Fibroblast of villous mesenchyme (primary cell): Measurements from ENCODE around the gene PDZD2. TPM values are rescaled to one million over a fixed set of nuclear protein-coding genes. Genes with fewer than 3 reads are reported as not detected.
A peak's percentile ranks its signal among the peaks of the same experiment; 100 is the strongest.

Experiments
- DNase-seq: peaks from one replicate; pipeline ENCODE4 v3.0.0-alpha.2; 2010; ENCODE audit warnings: low read depth
- H3K4me3 ChIP-seq: 2 replicates; pipeline ENCODE4 v1.5.1; 2011; ENCODE audit warnings: low read depth, mild to moderate bottlenecking, low read length
- total RNA-seq: library from RNA; depleted of rRNA; stranded (reverse); fragments of >200 nt; gene quantifications from 2 replicates; pipeline ENCODE4 v1.2.3, GENCODE V29; 2012
- TF ChIP-seq, protein P1 (sequence below): IDR thresholded peaks from 2 replicates; pipeline ENCODE4 v1.5.1; 2012; ENCODE audit warnings: low read depth, mild to moderate bottlenecking, low read length; ENCODE audit not compliant: insufficient read depth

The PDZD2 gene
- total RNA-seq, 1 donor = 2.6 TPM

GRCh38 chr5:32145378-32145777, 506.4 kb downstream of the PDZD2 start:
- no peak for DNase-seq
- TF ChIP-seq, protein P1, sequence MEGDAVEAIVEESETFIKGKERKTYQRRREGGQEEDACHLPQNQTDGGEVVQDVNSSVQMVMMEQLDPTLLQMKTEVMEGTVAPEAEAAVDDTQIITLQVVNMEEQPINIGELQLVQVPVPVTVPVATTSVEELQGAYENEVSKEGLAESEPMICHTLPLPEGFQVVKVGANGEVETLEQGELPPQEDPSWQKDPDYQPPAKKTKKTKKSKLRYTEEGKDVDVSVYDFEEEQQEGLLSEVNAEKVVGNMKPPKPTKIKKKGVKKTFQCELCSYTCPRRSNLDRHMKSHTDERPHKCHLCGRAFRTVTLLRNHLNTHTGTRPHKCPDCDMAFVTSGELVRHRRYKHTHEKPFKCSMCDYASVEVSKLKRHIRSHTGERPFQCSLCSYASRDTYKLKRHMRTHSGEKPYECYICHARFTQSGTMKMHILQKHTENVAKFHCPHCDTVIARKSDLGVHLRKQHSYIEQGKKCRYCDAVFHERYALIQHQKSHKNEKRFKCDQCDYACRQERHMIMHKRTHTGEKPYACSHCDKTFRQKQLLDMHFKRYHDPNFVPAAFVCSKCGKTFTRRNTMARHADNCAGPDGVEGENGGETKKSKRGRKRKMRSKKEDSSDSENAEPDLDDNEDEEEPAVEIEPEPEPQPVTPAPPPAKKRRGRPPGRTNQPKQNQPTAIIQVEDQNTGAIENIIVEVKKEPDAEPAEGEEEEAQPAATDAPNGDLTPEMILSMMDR = no peak
- no peak overlapping the region for H3K4me3 ChIP-seq

GRCh38 chr5:32147236-32147635, 508.3 kb downstream of the PDZD2 start:
- DNase-seq = peak; percentile 43
- no peak overlapping the region for H3K4me3 ChIP-seq
- TF ChIP-seq, protein P1 = no peak

DNA sequence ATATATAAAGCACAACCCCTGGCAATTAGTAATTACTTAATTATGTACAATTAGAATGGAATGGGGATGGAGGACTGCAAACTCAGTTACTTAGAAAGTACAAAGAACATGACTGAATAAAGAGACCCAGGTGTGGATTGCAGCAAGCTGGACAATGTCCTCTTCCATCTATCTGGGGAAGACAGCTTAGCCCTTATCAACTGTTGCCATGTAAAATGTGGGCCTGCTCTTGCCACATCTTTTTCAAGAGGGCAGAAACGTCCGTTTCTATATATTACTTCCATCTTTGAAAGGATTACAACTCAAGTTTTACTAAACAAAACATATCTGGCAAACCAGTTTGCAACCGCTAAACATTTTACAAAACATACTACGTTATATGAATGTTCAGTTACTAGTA, 509.0 kb downstream of the PDZD2 start:
- peak; percentile 37 for DNase-seq
- no peak overlapping the region for H3K4me3 ChIP-seq
- TF ChIP-seq, protein P1 = no peak

DNA sequence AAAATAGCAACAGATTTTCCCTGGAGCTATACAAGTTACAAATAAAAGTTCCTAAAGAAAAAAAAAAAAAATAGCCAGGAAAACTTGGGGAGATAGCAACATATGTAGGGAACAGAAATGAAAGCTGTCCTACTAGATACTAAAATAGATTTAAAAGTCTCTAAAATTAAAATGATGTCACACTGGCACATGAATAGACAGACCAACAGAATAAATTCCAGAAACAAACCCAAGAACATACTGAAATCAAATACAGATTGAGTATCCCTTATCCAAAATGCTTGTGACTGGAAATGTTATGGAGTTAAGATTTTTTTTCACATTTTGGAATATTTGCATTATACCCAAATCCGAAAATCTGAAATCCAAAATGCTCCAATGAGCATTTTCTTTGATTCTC, 511.4 kb downstream of the PDZD2 start:
- TF ChIP-seq, protein P1 = no peak
- DNase-seq = no peak
- H3K4me3 ChIP-seq = no peak overlapping the region

GRCh38 chr5:32151198-32151597, 512.3 kb downstream of the PDZD2 start:
- TF ChIP-seq, protein P1 = no peak
- no peak overlapping the region for H3K4me3 ChIP-seq
- DNase-seq = no peak

DNA sequence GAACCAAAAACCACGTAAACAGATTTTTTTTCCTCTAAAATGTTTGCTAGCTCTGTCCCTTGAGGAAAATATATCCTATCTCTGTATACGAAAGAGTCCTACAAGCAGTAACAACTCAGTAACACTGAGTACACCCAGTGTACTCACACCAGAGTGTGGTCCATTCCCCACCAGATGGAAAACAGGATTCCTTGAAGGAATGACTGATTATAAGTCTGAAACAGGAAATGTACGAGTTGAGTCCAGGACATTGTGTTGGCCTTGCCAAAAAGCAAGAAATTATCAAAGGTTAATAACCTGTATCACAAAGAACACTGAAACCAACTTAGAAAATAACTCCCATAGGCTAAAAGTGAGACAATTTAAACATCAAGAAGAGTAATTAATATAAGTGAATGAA, 514.8 kb downstream of the PDZD2 start:
- DNase-seq = peak; percentile 27
- TF ChIP-seq, protein P1 = no peak
- no peak overlapping the region for H3K4me3 ChIP-seq

DNA sequence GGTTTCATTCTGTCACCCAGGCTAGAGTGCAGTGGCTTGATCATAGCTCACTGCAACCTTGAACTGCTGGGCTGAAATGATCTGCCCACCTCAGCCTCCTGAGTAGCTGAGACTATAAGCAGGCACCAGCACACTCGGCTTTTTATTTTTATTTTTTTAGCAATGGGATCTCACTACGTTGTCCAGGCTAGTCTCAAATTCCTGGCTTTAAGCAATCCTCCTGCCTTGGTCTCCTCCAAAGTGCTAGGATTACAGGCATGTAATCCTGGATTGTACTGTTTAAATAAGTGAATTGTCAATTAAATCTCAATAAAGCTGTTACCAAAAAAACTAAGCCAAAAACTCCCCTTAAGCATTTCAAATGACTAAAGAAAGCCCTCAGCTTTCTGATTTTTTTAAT, 516.3 kb downstream of the PDZD2 start:
- TF ChIP-seq, protein P1 = no peak
- no peak for DNase-seq
- H3K4me3 ChIP-seq = no peak overlapping the region
